BJ (cell line): ENCODE results near the gene ASCC3. TPM values are rescaled to one million over a fixed set of nuclear protein-coding genes. Genes with fewer than 3 reads are reported as not detected.

ENCODE experiments used
- CTCF ChIA-PET: fragments of 350-600 bp; formaldehyde crosslinking; extraction: SDS; loops from one replicate; lab custom pipeline; 2021; ENCODE audit warnings: antibody characterized with exemption, inconsistent platforms; lab: Yijun Ruan, JAX
- POLR2A ChIA-PET: fragments of 300-600 bp; sonication (Branson Sonifier 250); formaldehyde crosslinking; extraction: SDS; loops from one replicate; lab custom pipeline; 2021; ENCODE audit warnings: antibody characterized with exemption; lab: Charles Lee
- DNase-seq: peaks from one replicate; pipeline ENCODE4 v3.0.0-alpha.2; 2011; ENCODE audit warnings: low read depth
- H3K27me3 ChIP-seq: 2 replicates; pipeline ENCODE4 v1.6.0; 2011; ENCODE audit warnings: low read length; ENCODE audit not compliant: control insufficient read depth, insufficient read depth
- H3K36me3 ChIP-seq: 2 replicates; pipeline ENCODE4 v1.5.1; 2011; ENCODE audit warnings: low read length; ENCODE audit not compliant: control insufficient read depth, insufficient read depth
- H3K4me3 ChIP-seq: 2 replicates; pipeline ENCODE4 v1.5.1; 2011; ENCODE audit warnings: low read depth, mild to moderate bottlenecking, control low read depth, low read length
- CTCF ChIP-seq: IDR thresholded peaks from 2 replicates; pipeline ENCODE4 v1.5.1; 2011; ENCODE audit warnings: low read depth, mild to moderate bottlenecking, control low read depth, inconsistent platforms, low read length, moderate library complexity; ENCODE audit not compliant: insufficient read depth
- polyA plus RNA-seq: library from polyadenylated mRNA; depleted of rRNA; stranded (reverse); fragments of >200 nt; gene quantifications from 2 replicates; pipeline ENCODE4 v1.2.3, GENCODE V29; 2011

ASCC3 gene
- polyA plus RNA-seq, 1 experiment, result 30.4 TPM

GRCh38 chr6:100490065-100490464 lies 391.1 kb downstream of the ASCC3 start:
- no peak for TF ChIP-seq CTCF
- Histone ChIP-seq H3K36me3 (no peaks in the 10 kb centered on the region), H3K4me3 (no peak overlapping the region), H3K27me3 (no peaks in the 10 kb centered on the region)
- no peak for DNase-seq
- ChIA-PET CTCF (interaction anchor here (0.7 kb wide), 1 partner anchor 15 kb away, joined by 3 read pairs; no protein-coding TSS in a partner anchor), POLR2A (no interaction called here)

GRCh38 chr6:100488244-100488643 lies 392.9 kb downstream of the ASCC3 start:
- ChIA-PET CTCF (interaction anchor here (1.2 kb wide), 1 partner anchor 17 kb away, joined by 3 read pairs; no protein-coding TSS in a partner anchor), POLR2A (no interaction called here)
- no peak overlapping the region for H3K4me3 ChIP-seq
- no peak for TF ChIP-seq CTCF
- no peak for DNase-seq
- H3K36me3 ChIP-seq, result no peaks in the 10 kb centered on the region
- no peaks in the 10 kb centered on the region for H3K27me3 ChIP-seq

GRCh38 chr6:100487638-100488037 lies 393.5 kb downstream of the ASCC3 start:
- ChIA-PET POLR2A (no interaction called here), CTCF (interaction anchor here (0.6 to 1.9 kb wide), 4 partner anchors 17 to 383 kb away, joined by 3 to 7 read pairs (median 4); no protein-coding TSS in a partner anchor)
- no peaks in the 10 kb centered on the region for H3K27me3 ChIP-seq
- no peaks in the 10 kb centered on the region for H3K36me3 ChIP-seq
- DNase-seq, result no peak
- TF ChIP-seq CTCF, result no peak
- H3K4me3 ChIP-seq, result no peak overlapping the region

- ChIA-PET CTCF (interaction anchor here (1.4 kb wide), 1 partner anchor 378 kb away, joined by 5 read pairs; no protein-coding TSS in a partner anchor), POLR2A (no interaction called here)
- no peak for TF ChIP-seq CTCF
- DNase-seq, result no peak
- Histone ChIP-seq H3K4me3 (no peak overlapping the region), H3K36me3 (no peaks in the 10 kb centered on the region), H3K27me3 (no peaks in the 10 kb centered on the region)
Measured at GRCh38 chr6:100485268-100485667, 395.9 kb downstream of the ASCC3 start.

- ChIA-PET POLR2A (no interaction called here), CTCF (interaction anchor here (1.4 kb wide), 1 partner anchor 377 kb away, joined by 5 read pairs; no protein-coding TSS in a partner anchor)
- no peak for TF ChIP-seq CTCF
- Histone ChIP-seq H3K4me3 (no peak overlapping the region), H3K27me3 (no peaks in the 10 kb centered on the region), H3K36me3 (no peaks in the 10 kb centered on the region)
- no peak for DNase-seq
Measured at GRCh38 chr6:100484474-100484873, 396.7 kb downstream of the ASCC3 start.
